GM18498 (cell line): ENCODE results near the gene PDE6A.

Experiments used
- ATAC-seq: cut with Tn5 transposase; IDR thresholded peaks from one replicate; pipeline ENCODE4 v1.9.1; 2021; ENCODE audit warnings: mild to moderate bottlenecking, moderate library complexity; ENCODE audit not compliant: unreplicated experiment

Gene PDE6A

GRCh38 chr5:149823375-149823774 is 121.2 kb downstream of the PDE6A start:
- ATAC-seq: no peak

- no peak for ATAC-seq
Measured at GRCh38 chr5:149822301-149822700, 122.3 kb downstream of the PDE6A start.

DNA sequence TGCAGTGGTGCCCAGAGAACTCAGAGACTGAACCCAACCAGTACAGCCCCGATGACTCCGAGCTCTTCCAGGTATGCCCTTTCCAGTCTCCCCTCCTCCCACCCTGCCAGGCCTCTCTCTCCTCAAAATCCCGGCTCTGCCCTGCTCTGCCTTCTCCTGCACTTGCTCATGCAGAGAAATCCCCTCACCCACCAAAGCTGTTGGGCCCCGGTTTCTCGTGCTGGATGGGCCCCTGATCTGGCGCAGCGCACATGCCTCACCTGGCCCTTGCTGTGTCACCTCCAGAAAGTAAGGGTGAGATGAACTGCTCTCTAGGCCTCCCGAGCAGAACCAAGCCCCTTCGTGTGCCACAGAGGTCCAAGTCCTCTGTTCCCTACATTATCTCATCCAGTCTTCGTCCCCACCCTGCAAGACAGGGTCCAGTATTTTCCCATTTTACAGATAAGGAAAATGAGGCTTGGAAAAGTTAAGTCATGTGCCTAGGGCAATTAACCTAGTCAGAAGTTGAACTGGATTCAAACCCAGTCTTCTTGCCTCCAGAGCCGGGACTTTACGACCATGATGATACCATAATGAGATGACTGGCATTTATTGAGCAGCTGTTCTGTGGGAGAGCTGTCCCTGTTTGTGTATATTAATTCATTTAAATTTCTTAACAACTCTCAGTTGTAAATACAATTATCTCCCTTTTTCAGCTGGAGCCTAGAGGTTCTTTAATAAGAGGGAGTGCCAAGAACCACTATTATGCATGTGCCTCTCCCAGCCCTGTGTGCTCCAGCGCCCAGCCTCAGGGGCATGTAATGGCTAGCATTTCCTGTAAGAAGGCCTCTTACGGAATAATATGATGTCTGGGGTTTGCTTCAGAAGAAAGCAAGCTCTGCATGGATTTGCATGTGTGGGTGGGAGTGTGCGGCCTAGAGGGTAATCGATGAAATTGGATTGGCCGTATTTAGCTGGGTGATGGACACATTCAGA is 123.8 kb downstream of the PDE6A start:
- no peak for ATAC-seq

- no peak for ATAC-seq
Measured at GRCh38 chr5:149820012-149820411, 124.6 kb downstream of the PDE6A start.

DNA sequence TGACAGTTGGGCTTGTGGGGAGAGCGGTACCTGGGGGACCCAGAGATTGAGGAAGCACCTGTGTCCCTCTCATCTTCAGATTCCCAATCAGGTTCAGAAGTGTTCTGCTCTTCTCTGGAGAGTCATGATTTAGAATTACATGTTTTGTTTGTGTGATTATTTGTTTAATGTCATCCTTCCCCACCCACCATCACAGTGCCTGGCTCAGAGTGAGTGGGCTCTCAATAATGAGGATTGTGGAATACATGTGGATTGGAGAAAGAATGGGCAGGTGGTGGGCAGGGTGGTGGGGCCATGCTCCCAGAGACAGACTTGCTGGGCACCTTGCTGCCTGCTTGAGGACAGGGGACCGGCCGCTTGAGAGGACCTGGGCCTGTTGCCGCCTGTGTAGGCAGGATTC is 126.5 kb downstream of the PDE6A start:
- ATAC-seq: no peak

GRCh38 chr5:149817539-149818060 is 127.0 kb downstream of the PDE6A start:
- no peak for ATAC-seq

- ATAC-seq: no peak
Measured at GRCh38 chr5:149816661-149817060, 127.9 kb downstream of the PDE6A start.

DNA sequence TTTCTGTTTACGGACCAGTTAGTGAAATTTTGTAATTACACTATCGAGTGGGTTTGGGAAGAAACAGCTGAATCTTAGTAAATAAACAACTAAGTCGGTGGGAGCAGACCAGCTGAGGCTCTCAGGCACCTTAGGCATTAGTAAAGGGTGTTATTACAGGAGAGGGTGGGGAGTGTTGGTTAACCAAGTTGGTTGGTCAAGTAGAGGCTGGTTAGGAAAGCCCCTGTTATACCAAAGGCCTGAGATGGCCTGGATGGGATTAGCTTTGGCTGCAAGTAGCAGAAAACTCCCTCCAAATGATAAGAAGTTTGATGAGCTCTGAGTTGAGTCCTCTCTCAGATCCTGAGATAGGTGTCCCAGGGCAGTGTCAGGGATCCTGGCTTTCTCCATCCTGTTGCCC is 133.1 kb downstream of the PDE6A start:
- no peak for ATAC-seq

DNA sequence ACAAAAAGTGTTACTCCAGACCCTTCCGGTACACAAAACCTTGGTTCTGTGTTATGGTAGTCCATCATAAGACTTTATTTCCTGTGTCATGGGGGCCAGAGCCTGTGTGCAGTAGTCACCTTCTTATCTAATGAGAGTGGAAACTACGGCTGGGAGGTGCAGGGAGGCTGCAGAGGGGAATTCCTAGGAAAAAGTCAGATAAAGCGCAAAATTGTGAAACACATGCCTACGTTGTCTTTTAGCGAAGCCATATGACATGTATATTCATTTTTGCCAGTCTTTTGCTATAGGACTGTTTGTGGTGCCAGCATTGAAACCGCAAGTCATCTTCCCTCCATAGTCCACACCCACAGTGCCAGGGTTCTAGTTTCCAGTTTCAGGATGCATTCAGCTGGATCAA is 133.7 kb downstream of the PDE6A start:
- ATAC-seq: no peak

GRCh38 chr5:149809931-149810691 is 134.5 kb downstream of the PDE6A start:
- no peak for ATAC-seq

DNA sequence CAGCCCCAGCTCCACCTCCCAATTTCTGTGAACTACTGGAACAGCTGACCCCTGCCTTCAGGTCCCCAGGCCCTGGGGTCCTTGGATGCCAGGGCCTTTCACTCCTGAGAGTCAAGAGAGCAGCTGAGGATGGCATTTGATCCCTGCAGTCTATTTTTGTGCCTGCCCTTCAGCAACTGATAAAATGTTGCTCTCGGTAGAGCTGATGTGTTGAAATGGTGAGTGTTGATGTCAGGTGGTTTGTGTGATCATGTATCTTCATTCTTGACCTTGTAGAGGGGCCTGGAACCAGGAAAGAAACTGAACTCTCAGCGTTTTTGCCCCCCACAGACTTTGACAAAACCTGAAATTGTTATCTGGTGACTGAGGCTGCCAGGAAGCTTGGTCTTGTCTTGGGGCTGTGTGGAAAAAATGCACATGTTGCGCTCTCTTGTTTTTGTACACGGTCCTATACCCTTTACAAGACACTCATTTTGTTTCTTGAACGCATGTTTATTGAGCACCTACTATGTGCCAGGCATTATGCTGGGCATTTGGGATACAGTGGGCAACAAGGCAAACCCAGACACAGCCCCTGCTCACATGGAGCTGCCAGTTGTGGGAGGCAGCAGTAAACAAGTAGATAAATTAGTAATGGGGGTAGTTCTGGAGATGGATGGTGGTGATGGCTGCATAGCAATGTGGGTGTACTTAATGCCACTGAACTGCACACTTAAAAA is 136.2 kb downstream of the PDE6A start:
- ATAC-seq: no peak
